K562 (cell line): ENCODE results near the gene PRDM12. TPM values are rescaled to one million over a fixed set of nuclear protein-coding genes. Genes with fewer than 3 reads are reported as not detected.

Experiments used
- E2F6 ChIP-seq, 2 experiments: IDR thresholded peaks; 2 replicates each; pipeline ENCODE4 v1.6.1; 2011; ENCODE audit warnings: borderline replicate concordance in 1 of 2, control low read depth in 1 of 2, low read depth in 1 of 2, low read length in 1 of 2, mild to moderate bottlenecking in 1 of 2, mixed read lengths in 1 of 2, moderate library complexity in 1 of 2; ENCODE audit not compliant: insufficient read depth in 1 of 2, insufficient read length in 1 of 2, poor library complexity in 1 of 2, severe bottlenecking in 1 of 2; ENCODE audit errors: extremely low read depth in 1 of 2
- MYNN ChIP-seq, 2 experiments: sonication (generic); formaldehyde crosslinking in 1 of 2; IDR thresholded peaks; 2 replicates each; pipeline versions ENCODE4 v1.5.0 to v1.6.1; 2016 to 2020; ENCODE audit warnings: antibody characterized with exemption in 1 of 2, missing genetic modification reagents in 1 of 2
- RBM14 ChIP-seq: fragments of 200-400 bp; formaldehyde crosslinking; IDR thresholded peaks from 2 replicates; pipeline ENCODE4 v1.6.1; 2018; ENCODE audit warnings: low read depth, mild to moderate bottlenecking, low read length, moderate library complexity, borderline replicate concordance; ENCODE audit not compliant: insufficient read depth
- ZNF592 ChIP-seq: fragments of 450-650 bp; IDR thresholded peaks from 2 replicates; pipeline ENCODE4 v1.6.1; 2017; ENCODE audit warnings: antibody characterized with exemption, mild to moderate bottlenecking
- polyA plus RNA-seq, 8 experiments: library from polyadenylated mRNA; depleted of rRNA in 4 of 8; stranded (reverse) in 5 of 8; unstranded in 3 of 8; fragments of >200 nt; fragmentation: Nextera tagmentation in 2 of 8; fragmentation: Illumina TruSeq in 1 of 8; extraction: Ambion mirVana in 2 of 8; extraction: Trizol in 1 of 8; gene quantifications; 2 replicates each; pipeline versions ENCODE4 v1.2.1 to v1.2.3, GENCODE V29; 2011 to 2014; ENCODE audit warnings: inconsistent platforms in 1 of 8, missing spikeins in 1 of 8
- total RNA-seq, 7 experiments: library from RNA; depleted of rRNA in 6 of 7; stranded (reverse); fragments of >200 nt in 6 of 7; fragmentation: Illumina TruSeq in 2 of 7; extraction: Trizol in 2 of 7; gene quantifications; 2 replicates each; pipeline versions ENCODE4 v1.2.1 to v1.2.3, GENCODE V29; 2011 to 2021; ENCODE audit warnings: low replicate concordance in 1 of 7

Gene PRDM12
- total and polyA plus RNA-seq, 9 of the 15 experiments (the other 6 are each of a cell fraction or from before 2014, with no cell fraction given) = 0.04 to 0.22 (median 0.07) TPM; not detected in 3

- TF ChIP-seq RBM14 = no peak
- TF ChIP-seq MYNN (IDR thresholded peaks at IDR 0.05) = no peak
- no peak for TF ChIP-seq MYNN (CRISPR knock-in tag; IDR thresholded peaks at IDR 0.05)
- no peak for TF ChIP-seq E2F6 (IDR thresholded peaks at IDR 0.05; ENCODE audit: borderline replicate concordance in 1 of 2, extremely low read depth in 1 of 2, insufficient read depth in 1 of 2, insufficient read length in 1 of 2, low read depth in 1 of 2, low read length in 1 of 2, poor library complexity in 1 of 2, severe bottlenecking in 1 of 2)
- no peak for TF ChIP-seq ZNF592
Measured at GRCh38 chr9:130731355-130731754, 67.0 kb downstream of the PRDM12 start (continued).
